Activated CD4-positive, alpha-beta T cell treated with anti-CD3 and anti-CD28 coated beads, Interleukin-10, Interleukin-2, amounts not matched to agents 100 ng/mL and 50 ng/mL, durations not matched to agents 16 hours and 8 hours (primary cell): ENCODE data around the gene ZNF280C.
"Not testable (repeated sequence)": the region's sequence is repeated elsewhere in the genome, so short reads cannot be mapped to it uniquely, and the experiment has no call there.

ENCODE experiments used
- DNase-seq: peaks from one replicate; pipeline ENCODE4 v3.0.0-alpha.2; 2020

Gene ZNF280C, protein sequence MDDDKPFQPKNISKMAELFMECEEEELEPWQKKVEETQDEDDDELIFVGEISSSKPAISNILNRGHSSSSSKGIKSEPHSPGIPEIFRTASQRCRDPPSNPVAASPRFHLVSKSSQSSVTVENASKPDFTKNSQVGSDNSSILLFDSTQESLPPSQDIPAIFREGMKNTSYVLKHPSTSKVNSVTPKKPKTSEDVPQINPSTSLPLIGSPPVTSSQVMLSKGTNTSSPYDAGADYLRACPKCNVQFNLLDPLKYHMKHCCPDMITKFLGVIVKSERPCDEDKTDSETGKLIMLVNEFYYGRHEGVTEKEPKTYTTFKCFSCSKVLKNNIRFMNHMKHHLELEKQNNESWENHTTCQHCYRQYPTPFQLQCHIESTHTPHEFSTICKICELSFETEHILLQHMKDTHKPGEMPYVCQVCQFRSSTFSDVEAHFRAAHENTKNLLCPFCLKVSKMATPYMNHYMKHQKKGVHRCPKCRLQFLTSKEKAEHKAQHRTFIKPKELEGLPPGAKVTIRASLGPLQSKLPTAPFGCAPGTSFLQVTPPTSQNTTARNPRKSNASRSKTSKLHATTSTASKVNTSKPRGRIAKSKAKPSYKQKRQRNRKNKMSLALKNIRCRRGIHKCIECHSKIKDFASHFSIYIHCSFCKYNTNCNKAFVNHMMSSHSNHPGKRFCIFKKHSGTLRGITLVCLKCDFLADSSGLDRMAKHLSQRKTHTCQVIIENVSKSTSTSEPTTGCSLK

DNA sequence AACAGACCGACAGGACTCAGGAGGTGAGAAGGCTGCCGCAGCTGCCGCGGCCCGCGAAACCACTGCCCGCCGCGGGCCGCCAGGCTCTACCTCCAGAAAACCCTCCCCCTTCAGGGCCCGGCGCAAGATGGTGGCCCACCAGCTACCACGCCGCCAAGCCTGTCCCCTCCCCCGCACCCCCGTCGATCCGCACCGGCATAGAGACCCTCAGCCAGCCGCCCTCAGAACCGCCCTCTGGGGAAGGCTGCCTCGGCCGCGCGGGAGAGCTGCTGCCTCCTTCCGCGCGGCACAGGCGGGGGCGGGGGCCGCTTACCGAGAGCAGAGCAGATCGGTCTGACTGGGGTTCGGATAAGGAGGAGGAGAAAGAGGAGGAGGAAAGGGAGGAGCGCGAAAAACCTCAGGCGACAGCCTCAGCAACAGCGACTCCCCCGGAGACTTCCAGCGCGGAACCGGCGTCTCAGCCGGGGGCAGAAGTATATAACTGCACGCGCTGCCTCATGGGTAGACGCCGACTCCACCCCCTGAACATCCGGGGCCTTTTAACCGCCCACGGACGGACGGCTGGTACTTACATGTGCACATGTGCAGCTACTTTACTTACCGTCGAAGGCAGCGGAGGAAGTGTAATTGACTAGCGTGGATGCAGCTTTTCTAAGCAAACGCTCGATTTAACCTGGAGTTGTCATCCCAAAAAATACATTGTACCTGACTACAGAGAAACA lies at the start of gene ZNF280C:
Gene ZNF280C (minus strand): TSS at position 451 of the 722 bp plus-strand sequence. CDS start 8,450 bp downstream, outside the sequence.
- DNase-seq = peak; percentile 94

DNA sequence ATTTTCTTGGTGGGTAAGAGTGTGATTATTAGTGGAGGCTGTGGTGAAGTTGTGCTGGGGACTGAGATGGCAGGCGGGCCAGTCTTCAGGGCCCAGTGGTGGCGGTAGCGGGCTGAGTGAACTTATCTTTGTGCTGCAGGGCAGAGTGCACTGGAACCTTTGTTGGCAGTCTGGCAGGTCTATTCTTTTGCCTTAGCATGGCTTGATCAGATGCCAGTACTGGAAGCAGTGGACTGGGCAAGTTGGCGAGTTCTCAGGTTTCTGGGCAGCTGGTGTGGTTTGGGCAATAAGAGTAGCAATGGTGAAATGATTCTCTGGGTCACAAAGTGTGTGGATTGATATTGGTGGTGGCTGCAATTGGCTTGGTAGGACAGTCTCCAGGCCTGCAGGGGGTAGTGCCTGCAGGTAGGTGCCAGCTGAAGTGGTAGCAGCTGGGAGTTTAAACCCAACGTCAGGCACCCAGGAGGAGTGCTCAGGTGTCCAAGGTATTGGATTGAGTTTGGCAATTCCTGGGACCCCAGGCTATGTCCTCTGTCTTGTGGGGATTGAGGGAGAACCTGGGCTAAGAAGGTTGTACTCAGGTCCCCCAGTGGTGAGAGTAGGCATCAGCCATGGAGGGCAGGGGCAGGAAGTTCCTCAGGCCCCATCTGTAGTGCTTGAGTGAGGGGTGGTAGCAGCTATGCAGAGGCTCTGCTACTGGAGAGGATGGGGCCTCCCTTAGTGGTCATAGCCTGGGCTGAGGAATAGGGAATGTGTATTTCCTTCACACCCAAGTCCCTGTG lies 36.1 kb upstream of the ZNF280C start:
- no peak for DNase-seq

DNA sequence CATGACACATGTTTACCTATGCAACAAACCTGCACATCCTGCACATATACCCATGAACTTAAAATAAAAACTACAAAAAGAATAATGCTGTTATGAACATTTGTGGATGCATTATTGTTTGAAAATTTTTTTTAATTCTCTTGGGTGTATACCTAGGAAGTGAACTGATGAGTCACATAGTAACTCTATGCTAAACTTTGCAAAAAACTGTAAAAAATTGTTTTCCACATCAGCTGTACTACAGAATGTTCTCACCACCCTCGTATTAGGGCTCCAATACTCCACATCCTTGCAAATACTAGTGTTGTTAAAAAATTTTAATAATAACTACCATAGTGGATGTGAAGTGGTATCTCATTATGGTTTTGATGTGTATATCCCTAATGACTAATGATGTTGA lies 33.3 kb upstream of the ZNF280C start:
- no peak for DNase-seq

DNA sequence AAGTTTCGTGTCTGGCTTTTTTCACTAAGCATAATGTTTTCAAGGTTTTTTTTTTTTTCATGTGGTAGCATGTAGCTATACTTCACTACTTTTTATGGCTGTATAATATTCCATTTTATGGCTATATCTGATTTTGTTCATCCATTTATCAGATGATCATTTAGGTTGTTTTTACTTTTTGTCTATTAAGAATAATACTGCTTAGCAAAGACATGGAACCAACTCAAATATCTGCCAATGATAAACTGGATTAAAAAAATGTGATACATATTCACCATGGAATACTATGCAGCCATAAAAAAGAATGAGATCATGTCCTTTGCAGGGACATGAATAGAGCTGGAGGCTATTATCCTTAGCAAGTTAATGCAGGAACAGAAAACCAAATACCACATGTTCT lies 32.7 kb upstream of the ZNF280C start:
- no peak for DNase-seq

DNA sequence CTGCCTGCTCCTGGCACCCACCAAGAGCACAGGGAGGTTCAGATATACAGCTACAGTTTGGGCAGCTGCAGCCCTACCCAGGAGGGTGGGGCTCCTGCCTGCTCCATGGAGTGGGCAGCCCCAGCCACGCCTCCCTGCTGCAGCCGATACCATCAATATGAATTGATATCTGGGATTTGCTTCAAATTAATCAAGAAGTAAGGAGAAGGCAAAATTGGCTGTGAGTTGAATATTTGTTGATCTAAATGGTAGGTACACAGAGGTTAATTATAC lies 31.2 kb upstream of the ZNF280C start:
- DNase-seq = no peak

DNA sequence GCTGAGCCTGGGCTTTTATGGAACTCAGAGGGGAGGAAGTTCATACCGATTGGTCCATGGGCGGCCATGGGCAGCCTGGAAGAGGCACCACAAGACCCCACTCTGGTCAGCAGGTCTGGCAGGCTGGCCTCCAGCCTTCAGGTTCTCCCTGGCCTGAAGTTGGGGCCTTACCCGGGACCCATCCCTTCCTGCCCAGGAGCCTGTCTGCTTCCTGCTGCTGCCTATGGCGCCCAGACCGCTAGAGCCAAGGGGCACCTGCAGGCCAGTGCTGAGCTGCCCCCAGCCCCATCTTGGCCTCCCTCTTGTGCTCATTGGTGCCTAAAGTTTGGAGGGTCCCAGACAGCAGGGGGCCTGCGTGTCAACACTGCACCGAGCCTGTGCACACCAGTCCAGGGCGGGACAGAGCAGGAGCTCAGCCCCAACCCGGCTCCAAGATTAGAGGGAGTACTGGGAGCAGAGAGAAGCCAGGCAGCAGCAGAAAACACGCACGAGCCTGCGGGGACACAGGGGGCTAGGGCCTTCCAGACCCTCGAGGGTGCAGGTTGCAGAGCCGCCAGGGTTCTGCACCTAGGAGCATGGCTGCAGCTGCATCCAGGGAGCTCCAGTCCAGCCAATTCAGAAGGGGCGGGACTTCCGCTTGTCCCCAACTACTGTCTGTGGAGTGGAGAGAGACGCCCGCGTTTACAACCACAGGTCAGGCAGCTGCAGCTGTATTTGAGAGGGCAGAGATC lies 30.7 kb upstream of the ZNF280C start:
- no peak for DNase-seq

DNA sequence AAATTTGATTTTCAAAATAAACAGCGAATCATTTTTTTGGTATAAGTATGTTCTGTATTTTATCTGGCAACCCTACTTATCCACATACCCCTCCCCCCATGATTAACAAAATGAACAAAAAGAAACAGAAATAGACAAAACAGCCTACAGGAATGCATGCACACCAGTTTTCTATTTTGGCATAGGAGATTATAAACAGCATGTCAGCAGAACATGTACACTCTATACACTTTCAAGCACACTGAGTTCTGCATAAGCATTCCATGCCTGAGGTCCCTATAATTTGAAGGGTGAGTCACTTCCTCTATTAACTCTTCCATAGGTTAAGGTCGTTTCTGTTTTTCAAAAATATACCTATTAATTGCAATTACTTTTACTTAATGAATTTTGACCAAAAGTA lies 28.0 kb upstream of the ZNF280C start:
- DNase-seq = no peak

DNA sequence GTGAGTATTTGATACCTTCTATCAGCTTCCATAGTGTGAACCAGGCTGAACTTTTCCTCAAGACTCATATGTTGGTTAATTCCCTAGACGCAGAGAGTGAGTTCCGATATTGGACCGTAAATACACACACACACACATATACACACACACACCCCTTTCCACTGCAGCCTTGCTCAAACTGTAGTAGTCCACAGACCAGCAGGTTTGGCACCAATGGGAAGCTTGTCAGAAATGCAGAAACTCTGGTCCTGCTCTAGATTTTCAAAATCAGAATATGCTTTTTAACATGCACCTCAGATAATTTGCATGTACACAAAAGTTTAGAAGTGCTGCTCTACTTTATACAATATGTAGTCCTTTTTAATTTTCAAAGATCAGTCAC lies 27.6 kb upstream of the ZNF280C start:
- no peak for DNase-seq

DNA sequence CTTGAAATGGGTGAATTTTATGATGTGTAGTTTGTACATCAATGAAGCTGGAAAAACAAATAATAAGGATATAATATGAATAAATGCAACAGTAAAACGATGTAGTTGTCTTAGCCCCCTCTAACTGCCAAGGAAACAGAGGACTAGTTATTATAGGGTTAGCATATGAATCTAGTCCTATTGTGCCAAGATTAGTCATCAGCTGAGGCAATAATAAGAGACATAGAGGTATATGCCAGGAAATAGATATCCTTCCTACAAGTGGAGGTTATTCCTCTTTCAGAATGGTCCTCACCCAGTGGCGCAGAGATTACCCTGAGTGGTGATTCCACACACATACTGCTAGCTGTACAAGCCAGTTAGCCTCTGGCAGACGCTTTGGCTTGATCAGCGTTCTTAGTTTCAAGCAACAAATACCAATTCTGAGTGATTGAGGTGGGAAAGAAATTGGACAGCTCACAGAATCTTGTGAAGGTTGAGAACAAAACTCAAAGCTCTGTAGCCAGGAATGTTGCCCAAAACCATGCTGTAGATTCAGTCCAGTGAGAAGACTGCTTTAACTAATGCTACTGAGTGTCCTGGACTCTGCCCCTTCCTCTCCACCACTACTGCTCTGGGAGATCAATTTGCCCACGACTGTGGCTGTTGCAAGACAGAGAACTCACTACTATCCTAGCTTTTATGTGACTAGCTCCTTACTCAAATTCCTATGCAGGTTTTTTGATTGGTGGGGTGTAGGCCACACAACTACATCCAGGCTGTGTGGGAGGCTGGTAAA lies 27.0 kb upstream of the ZNF280C start:
- DNase-seq = no peak

DNA sequence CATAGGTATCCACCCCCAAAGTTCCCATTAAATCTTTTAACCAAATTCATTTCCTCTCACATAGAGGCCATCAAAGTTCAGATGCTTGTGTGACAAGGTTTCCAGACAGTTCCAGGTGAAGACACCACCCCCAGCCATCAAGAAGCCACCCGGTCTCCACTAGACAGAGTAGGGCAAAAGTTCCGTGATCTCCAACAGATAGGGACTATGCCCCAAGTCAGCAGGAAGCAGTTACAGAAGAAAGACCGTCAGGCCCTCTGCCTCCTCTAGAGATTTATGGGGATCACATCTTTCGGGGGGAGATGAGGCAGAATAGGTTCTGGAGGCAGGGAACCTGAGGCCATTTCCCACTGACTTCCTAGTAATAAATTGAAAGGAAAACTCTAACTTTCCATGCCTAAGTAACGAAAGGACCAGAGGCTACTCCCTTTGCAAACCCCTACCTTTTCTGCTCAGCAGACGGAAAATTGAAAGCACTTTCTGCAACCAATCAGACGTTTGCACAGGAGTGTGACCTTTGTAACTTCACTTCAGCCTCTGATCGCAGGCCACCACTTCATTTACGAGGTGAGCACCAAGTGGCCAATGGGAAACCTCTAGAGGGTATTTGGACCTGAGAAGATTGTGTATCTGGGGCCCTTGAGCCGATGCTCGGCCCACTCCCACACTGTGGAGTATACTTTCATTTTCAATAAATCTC lies 18.5 kb upstream of the ZNF280C start:
- DNase-seq = no peak

DNA sequence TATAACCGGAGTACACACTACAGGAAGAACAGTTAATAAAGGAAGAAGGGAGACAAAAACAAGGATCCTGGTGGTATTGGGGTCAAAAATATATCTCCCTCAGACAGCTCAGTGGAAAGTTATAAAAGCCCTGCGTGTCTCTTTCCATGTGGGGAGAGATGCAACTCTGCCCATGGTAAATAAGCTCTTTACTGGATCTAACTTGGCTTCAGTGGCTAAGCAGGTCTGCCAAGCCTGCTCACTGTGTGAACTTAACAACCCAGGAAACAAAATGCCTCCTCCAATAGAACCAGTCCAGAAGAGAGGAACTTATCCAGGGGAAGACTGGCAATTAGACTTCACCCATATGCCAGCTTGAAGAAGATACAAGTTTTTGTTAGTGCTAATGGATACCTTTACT lies 17.0 kb upstream of the ZNF280C start:
- no peak for DNase-seq

DNA sequence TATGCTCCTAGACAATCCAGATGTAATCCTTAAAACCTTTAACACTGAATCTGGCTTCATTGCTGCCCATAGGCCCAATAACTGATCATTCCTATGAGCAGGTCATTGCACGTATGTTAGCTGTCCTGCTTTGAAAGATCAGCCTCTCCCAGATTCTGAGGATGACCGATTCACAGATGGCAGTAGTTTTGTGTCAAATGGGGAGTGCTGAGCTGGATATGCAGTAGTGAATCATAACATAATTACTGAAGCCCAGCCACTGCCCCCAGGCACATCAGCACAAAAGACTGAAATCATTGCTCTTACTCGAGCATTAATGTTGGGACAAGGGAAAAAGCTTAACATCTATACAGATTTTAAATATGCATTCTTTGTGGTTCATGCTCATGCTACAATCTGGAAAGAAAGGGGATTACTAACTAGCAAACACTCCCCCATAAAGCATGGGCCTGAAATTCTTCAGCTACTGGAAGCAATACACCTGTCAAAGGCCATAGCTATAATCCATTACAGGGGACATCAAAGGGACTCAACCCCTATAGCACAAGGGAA lies 16.4 kb upstream of the ZNF280C start:
- no peak for DNase-seq

DNA sequence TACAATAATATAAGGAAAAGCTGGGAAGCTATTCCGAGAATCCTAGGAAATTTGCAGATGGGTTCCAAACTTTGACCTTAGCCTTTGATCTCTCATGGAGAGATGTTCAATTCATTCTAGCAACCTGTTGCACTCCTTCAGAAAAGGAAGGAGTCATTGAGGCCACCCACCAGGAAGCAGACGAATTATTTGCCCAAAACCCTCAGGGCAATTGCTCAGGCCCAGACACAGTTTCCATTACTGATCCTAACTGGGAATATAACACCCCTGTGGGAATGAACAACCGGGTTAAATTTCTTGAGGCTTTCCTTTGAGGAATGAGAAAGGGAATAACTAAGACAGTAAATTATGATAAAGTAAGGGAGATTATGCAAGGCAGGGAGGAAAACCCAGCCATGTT lies 13.5 kb upstream of the ZNF280C start:
- DNase-seq = no peak

DNA sequence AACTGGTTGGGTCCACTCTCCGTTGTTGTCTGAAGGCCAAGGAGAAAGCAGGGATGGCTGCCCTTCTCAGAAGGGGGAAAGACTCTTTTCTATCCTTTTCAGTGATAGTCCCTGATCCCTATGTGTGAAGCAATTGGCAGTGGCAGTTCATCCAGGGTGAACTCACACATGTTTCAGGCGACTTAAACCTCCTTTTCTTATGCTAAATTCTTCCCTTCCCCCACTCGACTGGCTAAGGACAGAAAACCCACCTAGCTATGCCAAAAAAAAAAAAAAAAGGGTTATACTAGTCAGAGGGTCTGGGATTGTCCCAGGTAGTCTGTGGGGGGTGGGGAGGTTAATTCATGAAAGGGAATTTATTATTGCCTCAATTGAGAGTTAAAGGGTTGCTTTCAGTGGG lies 12.2 kb upstream of the ZNF280C start:
- DNase-seq = no peak

DNA sequence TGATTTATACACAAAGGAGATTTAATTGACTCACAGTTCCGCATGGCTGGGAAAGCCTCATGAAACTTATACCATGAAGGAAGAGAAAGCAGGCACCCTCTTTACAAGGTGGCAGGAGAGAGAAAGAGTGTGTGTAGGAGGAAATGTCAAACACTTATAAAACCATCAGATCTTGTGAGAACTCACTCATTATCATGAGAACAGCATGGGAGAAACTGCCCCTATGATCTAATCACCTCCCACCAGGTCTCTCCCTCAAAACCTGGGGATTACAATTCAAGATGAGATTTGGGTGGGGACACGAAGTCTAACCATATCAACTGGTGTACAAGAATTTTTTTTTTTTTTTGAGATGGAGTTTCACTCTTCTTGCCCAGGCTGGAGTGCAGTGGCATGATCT lies 3.6 kb upstream of the ZNF280C start:
- not testable (repeated sequence) for DNase-seq

DNA sequence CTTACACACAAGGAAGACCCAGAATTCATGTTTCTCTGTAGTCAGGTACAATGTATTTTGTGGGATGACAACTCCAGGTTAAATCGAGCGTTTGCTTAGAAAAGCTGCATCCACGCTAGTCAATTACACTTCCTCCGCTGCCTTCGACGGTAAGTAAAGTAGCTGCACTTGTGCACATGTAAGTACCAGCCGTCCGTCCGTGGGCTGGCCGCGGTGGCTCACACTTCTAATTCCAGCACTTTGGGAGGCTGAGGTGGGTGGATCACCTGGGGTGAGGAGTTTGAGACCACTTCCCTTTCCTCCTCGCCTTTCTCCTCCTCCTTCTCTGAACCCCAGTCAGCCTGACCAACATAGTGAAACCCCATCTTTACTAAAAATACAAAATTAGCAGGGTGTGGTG lies 692 bp upstream of the ZNF280C start:
- not testable (repeated sequence) for DNase-seq

DNA sequence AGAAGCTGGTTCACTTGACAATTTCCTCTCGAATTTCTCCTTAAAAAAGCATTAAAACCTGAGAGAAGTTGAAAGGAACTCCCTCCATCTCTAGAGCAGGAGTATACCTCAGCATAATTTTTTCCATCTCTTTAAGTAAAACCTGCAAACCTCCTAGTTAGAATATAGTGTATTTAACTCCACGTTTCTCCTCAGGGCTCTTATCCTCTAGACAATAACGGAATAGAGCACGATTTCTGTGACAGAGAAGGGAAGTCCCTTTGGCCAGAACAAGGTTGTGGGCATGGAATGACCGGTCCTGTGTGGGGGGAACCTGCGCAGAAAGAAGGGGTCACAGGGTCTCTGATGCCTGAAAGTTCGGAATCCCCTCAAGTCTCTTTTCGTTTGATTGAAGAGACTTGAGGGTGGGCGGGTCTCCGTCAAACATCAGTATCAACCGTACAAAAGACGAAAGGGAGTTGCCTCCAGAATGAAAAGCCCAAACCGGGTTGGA lies 697 bp downstream of the ZNF280C start:
- DNase-seq = no peak

DNA sequence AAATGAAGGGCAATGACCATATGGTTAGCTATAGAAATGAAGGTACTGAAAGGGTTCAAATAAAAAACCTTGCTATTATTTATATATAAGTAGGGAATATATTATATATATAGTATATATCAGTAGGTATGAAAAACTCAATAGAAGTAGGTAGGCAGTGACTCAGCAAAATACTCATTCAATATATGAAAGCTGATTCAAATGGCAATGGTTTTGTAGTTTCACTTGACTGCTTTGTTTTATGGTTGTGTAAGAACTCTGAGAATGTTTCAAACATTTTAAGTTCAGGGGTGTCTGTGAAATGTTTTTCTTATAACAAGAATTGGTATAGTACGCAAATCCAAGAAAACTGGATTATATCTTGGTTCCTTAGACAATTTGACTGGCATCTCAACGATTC lies 4.1 kb downstream of the ZNF280C start:
- DNase-seq = peak; percentile 54

DNA sequence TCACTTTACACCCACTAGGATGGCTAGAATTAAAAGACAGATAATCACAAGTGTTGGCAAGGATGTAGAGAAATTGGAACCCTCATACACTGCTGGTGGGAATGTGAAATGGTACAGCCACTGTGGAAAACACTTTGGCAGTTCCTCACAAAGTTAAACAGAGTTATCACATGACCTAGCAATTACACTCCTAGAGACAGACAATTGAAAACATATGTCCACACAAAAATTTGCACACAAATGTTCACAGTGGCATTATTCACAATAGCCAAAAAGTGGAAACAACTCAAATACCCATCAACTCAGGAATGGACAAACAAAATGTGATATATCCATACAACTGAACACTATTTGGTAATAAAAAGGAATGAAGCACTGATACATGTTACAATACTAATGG lies 5.7 kb downstream of the ZNF280C start:
- no peak for DNase-seq

DNA sequence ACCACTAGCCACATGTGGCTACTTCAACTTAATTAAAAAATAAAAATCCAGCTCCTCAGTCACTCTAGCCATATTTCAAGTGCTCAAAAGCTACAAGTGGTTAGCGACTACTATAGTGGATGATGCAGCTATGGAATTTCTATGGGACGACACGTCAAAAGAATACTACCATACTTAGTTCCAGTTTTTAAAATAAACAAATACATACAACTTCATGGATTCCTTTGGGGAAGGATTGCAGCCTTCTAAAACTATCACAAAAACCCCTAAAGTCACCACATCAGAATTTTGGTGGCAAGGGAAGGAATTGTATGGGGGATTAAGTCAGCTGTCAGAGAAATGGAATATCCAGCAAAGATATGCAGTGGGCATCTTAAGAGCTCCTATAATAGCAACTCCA lies 6.5 kb downstream of the ZNF280C start:
- DNase-seq = no peak
